Hepatocyte (in vitro differentiated cells): ENCODE measurements around the gene IRF2BP1.

Source experiments
- CTCF ChIP-seq: fragments of 200-600 bp; sonication (generic); IDR thresholded peaks from 2 replicates; pipeline ENCODE4 v1.5.1; 2016; ENCODE audit warnings: antibody characterized with exemption, mild to moderate bottlenecking; ENCODE audit not compliant: poor library complexity
- EZH2 ChIP-seq: fragments of 200-600 bp; sonication (generic); IDR thresholded peaks from 2 replicates; pipeline ENCODE4 v1.6.1; 2016; ENCODE audit warnings: antibody characterized with exemption, mild to moderate bottlenecking, borderline replicate concordance
- EZH2phosphoT487 ChIP-seq: fragments of 200-600 bp; sonication (generic); IDR thresholded peaks from one replicate; pipeline ENCODE4 v1.6.1; 2018; ENCODE audit warnings: antibody characterized with exemption, mild to moderate bottlenecking, low read depth, moderate library complexity; ENCODE audit not compliant: unreplicated experiment, severe bottlenecking

- TF ChIP-seq CTCF (no peak), EZH2 (no peak), EZH2phosphoT487 (no peak)
These were observed 19.4 kb downstream of the IRF2BP1 start for GRCh38 chr19:45866400-45867176.
